COLO829 (cell line): Measurements from ENCODE around the gene ANXA3.
"Not testable (repeated sequence)": the region's sequence is repeated elsewhere in the genome, so short reads cannot be mapped to it uniquely, and the experiment has no call there.

Source experiments
- DNase-seq: peaks from one replicate; pipeline ENCODE4 v3.0.0; 2012; ENCODE audit warnings: low spot score

ANXA3 gene

GRCh38 chr4:78543424-78544125, 8.0 kb upstream of the ANXA3 start:
- peak; percentile 73 for DNase-seq

- no peak for DNase-seq
Measured at GRCh38 chr4:78544678-78545077, 6.9 kb upstream of the ANXA3 start.

GRCh38 chr4:78545275-78546246, 6.0 kb upstream of the ANXA3 start:
- DNase-seq: peak; percentile 90

- not testable (repeated sequence) for DNase-seq
Measured at GRCh38 chr4:78547899-78548298, 3.7 kb upstream of the ANXA3 start.

GRCh38 chr4:78548889-78549288, 2.7 kb upstream of the ANXA3 start:
- DNase-seq: not testable (repeated sequence)

GRCh38 chr4:78552389-78553042, 946 bp downstream of the ANXA3 start:
- no peak for DNase-seq

GRCh38 chr4:78553043-78553396, 1.4 kb downstream of the ANXA3 start:
- no peak for DNase-seq

- DNase-seq: no peak
Measured at GRCh38 chr4:78553529-78554060, 2.0 kb downstream of the ANXA3 start.

GRCh38 chr4:78556665-78557064, 5.1 kb downstream of the ANXA3 start:
- no peak for DNase-seq

GRCh38 chr4:78557841-78558240, 6.3 kb downstream of the ANXA3 start:
- DNase-seq: no peak

GRCh38 chr4:78558410-78558809, 6.8 kb downstream of the ANXA3 start:
- DNase-seq: no peak

GRCh38 chr4:78560296-78560963, 8.9 kb downstream of the ANXA3 start:
- DNase-seq: peak; percentile 66

- no peak for DNase-seq
Measured at GRCh38 chr4:78561677-78562076, 10.1 kb downstream of the ANXA3 start.

GRCh38 chr4:78562687-78563086, 11.1 kb downstream of the ANXA3 start:
- DNase-seq: no peak

- peak; percentile 97 for DNase-seq
Measured at GRCh38 chr4:78565971-78566372, 14.4 kb downstream of the ANXA3 start.

GRCh38 chr4:78566834-78567499, 15.4 kb downstream of the ANXA3 start:
- DNase-seq: peak; percentile 59

- DNase-seq: no peak
Measured at GRCh38 chr4:78567500-78568060, 16.0 kb downstream of the ANXA3 start.

- no peak for DNase-seq
Measured at GRCh38 chr4:78568640-78569305, 17.2 kb downstream of the ANXA3 start.

- DNase-seq: peak; percentile 36
Measured at GRCh38 chr4:78569306-78569821, 17.8 kb downstream of the ANXA3 start.

GRCh38 chr4:78570117-78570516, 18.5 kb downstream of the ANXA3 start:
- DNase-seq: no peak
